ENCODE data around the gene FAIM.

The FAIM gene

GRCh38 chr3:138578141-138578540, 30.4 kb upstream of the FAIM start:
- no peak for TF ChIP-seq ZFX (IDR thresholded peaks at IDR 0.05)
- TF ChIP-seq, protein P1, sequence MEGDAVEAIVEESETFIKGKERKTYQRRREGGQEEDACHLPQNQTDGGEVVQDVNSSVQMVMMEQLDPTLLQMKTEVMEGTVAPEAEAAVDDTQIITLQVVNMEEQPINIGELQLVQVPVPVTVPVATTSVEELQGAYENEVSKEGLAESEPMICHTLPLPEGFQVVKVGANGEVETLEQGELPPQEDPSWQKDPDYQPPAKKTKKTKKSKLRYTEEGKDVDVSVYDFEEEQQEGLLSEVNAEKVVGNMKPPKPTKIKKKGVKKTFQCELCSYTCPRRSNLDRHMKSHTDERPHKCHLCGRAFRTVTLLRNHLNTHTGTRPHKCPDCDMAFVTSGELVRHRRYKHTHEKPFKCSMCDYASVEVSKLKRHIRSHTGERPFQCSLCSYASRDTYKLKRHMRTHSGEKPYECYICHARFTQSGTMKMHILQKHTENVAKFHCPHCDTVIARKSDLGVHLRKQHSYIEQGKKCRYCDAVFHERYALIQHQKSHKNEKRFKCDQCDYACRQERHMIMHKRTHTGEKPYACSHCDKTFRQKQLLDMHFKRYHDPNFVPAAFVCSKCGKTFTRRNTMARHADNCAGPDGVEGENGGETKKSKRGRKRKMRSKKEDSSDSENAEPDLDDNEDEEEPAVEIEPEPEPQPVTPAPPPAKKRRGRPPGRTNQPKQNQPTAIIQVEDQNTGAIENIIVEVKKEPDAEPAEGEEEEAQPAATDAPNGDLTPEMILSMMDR (conservative IDR thresholded peaks at IDR 0.05), result no peak
- no peak overlapping the region for H3K27ac ChIP-seq

DNA sequence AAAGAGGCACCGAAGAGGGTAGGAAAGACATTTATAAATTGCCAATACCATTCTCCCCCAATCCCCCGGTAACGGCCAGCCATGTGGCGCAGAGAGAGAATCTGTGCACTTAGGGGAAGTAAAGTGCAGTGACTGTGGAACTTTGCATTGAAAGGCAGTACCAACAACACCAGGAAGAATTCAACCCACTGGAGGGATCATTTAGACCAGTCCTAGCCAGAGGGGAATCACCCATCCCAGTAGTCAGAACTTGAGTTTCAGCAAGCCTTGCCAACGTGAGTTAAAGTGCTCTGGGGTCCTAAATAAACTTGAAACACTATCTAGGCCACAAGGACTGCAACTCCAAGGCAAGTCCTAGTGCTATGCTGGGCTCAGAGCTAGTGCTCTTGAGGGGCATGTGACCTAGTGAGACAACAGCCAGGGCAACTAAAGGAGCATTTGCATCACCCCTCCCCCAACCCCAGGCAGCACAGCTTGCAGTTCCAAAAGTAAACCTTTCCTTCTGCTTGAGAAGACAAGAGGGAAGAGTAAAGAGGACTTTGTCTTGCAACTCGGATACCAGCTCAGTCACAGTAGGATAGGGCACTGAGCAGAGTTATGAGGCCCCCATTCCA, 29.5 kb upstream of the FAIM start:
- no peak overlapping the region for H3K27ac ChIP-seq
- no peak for TF ChIP-seq ZFX (IDR thresholded peaks at IDR 0.05)
- TF ChIP-seq, protein P1 (conservative IDR thresholded peaks at IDR 0.05), result no peak

DNA sequence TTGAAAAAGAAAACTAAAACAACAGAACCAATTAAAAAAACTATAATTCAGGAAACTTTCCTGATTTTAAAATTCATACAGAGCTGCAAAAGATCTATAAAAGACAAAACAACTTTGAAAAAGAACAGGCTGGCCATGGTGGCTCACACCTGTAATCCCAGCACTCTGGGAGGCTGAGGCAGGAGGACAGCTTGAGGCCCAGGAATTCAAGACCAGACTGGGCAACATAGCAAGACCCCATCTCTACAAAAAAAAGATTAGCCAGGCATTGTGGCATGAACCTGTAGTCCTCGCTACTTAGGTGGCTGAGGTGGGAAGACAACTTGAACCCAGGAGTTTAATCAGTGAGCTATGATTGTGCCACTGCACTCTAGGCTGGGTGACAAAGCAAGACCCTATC, 21.2 kb upstream of the FAIM start:
- no peak for TF ChIP-seq ZFX (IDR thresholded peaks at IDR 0.05)
- TF ChIP-seq, protein P1 (conservative IDR thresholded peaks at IDR 0.05), result no peak
- no peak overlapping the region for H3K27ac ChIP-seq

DNA sequence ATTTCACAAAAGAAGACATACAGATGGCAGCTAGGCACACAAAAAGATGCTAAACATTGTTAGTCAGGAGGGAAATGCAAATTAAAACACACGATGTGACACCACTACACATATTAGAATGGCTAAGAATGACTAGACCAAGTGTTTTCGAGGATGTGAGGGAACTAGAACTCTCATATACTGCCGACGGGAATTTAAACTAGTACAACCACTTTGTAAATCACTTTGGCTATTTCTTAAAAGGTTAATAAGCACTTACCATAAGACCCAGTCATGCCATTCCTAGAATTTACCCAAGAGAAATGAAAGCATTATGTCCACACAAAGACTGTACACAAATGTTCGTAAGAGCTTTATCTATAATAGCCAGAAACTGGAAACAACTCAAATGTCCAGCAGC, 20.1 kb upstream of the FAIM start:
- H3K27ac ChIP-seq, result no peak overlapping the region
- TF ChIP-seq, protein P1 (conservative IDR thresholded peaks at IDR 0.05), result no peak
- TF ChIP-seq ZFX (IDR thresholded peaks at IDR 0.05), result no peak

- H3K27ac ChIP-seq, result no peak overlapping the region
- no peak for TF ChIP-seq ZFX (IDR thresholded peaks at IDR 0.05)
- TF ChIP-seq, protein P1 (conservative IDR thresholded peaks at IDR 0.05), result no peak
Observed at GRCh38 chr3:138591392-138591791, 17.2 kb upstream of the FAIM start.

GRCh38 chr3:138593488-138594149, 15.0 kb upstream of the FAIM start:
- peak overlapping the region; percentile 92 for H3K27ac ChIP-seq
- 0 out of 2 replicates have a peak, but pooled peaks have one; percentile 40 for TF ChIP-seq ZFX (IDR thresholded peaks at IDR 0.05)
- TF ChIP-seq, protein P1 (conservative IDR thresholded peaks at IDR 0.05), result no peak

DNA sequence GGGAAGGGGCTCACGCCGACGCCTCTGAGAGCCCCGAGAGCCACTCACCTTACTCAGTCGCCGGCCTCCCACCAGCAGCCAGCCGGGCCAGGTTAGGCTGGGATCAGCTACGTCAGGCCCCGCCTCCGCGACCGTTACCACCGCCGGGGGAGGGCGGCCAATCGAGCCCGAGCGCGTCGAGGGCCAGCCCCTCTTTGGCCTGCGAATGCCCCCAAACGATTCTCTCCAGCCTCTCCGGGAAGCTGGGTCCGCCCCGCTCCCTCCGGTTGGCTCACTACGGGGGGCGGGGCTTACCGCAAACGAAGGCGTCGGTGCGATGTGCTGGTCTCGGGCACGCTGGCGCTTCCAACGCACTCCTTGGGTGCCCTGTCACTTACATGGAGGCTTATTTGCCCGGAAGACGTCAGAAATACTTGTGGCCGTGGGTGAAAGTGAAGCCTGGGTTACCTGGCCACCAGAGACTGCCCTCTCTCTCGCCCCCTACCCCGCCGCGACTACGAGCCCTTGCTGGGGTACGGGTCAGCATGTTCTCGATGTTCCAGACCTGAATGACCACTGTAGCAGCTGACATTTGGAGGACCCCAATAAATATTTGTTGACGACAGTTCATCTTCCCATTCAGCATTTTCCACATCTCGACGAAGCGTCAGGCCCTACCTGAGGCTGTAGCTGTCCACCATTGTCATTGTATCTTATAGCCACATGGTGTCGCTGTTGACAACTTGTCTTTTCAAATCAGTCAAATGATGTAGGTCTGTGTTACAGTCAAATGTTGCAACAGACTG, 14.2 kb upstream of the FAIM start, which contains the start of gene CEP70:
CEP70 (minus strand) TSS at position 111 of the 785 bp plus-strand sequence. CDS start 21,333 bp downstream, outside the sequence.
- H3K27ac ChIP-seq, result peak within 1 kb of the TSS; percentile 92
- no peak; the same call in 1 of the 2 replicates for TF ChIP-seq ZFX (IDR thresholded peaks at IDR 0.05)
- TF ChIP-seq, protein P1 (conservative IDR thresholded peaks at IDR 0.05), result peak; percentile 94

Measured in C4-2B (cell line).